D721Med (cell line): ENCODE measurements around the gene PIGN.

Source experiments
- DNase-seq: peaks from one replicate; pipeline ENCODE4 v3.0.0; 2011; ENCODE audit warnings: low spot score; ENCODE audit not compliant: insufficient read length
- FAIRE-seq: peaks from 2 replicates; lab custom pipeline; 2011; peaks lifted over from hg19 to GRCh38; lab: Jason Lieb, UNC
- TF ChIP-seq, protein P1 (sequence below): IDR thresholded peaks from 2 replicates; pipeline ENCODE4 v1.5.1; 2012; ENCODE audit warnings: mild to moderate bottlenecking, control low read depth; ENCODE audit not compliant: insufficient read depth; ENCODE audit errors: missing control alignments

Gene PIGN

DNA sequence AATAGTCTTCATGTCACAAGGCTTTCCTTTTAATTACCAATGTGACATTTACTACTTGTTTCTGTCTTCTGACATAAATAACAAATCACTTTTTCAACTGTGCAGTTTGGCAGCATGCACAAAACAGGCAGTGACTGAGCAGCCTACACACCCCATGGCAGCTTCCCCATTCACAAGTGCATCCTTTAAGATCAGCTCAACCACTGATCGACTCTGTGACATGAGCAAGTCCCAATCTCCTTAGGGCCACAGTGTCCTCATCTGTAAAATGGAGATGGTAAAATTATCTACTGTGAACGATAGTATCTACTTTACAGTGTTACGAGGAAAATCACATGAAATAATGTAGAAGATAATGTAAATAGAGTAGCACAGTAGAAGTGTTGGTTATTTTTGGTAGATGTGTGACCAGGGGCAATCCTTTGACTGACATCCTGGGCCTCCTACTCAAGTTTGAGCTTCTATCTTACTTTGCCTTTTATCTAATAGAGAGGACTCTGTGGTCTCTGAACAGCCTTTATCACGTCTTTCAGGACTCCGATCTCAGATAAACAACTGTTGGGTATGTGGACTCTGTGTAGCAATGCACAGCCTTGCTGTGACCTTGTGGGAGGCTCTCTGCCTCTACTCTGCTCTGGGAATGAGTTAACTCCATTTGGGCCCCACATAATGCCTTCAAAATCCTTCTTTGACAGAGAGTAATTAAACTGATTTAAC is 120.6 kb downstream of the PIGN start:
- TF ChIP-seq, protein P1, sequence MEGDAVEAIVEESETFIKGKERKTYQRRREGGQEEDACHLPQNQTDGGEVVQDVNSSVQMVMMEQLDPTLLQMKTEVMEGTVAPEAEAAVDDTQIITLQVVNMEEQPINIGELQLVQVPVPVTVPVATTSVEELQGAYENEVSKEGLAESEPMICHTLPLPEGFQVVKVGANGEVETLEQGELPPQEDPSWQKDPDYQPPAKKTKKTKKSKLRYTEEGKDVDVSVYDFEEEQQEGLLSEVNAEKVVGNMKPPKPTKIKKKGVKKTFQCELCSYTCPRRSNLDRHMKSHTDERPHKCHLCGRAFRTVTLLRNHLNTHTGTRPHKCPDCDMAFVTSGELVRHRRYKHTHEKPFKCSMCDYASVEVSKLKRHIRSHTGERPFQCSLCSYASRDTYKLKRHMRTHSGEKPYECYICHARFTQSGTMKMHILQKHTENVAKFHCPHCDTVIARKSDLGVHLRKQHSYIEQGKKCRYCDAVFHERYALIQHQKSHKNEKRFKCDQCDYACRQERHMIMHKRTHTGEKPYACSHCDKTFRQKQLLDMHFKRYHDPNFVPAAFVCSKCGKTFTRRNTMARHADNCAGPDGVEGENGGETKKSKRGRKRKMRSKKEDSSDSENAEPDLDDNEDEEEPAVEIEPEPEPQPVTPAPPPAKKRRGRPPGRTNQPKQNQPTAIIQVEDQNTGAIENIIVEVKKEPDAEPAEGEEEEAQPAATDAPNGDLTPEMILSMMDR: no peak
- no peak for DNase-seq
- peak; percentile 88 for FAIRE-seq

DNA sequence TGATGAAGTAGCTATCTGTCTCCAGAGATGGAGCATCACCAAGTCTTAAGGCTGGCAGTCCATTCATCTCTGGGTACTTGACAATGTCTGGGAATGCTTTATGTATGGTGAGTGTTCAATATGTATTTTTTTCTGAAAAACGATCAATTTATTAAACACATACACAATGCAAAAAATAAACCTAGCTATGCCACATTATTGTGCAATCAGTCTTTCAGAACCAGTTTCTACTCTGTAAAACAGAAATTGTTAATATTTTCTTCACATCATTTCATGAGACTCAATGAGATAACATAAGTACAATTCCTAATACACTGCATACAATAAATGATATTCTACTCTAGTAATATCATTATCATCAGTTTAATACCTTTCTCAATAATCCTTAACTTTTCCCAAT is 122.5 kb downstream of the PIGN start:
- TF ChIP-seq, protein P1: no peak
- DNase-seq (no peak), FAIRE-seq (peak; percentile 97)

DNA sequence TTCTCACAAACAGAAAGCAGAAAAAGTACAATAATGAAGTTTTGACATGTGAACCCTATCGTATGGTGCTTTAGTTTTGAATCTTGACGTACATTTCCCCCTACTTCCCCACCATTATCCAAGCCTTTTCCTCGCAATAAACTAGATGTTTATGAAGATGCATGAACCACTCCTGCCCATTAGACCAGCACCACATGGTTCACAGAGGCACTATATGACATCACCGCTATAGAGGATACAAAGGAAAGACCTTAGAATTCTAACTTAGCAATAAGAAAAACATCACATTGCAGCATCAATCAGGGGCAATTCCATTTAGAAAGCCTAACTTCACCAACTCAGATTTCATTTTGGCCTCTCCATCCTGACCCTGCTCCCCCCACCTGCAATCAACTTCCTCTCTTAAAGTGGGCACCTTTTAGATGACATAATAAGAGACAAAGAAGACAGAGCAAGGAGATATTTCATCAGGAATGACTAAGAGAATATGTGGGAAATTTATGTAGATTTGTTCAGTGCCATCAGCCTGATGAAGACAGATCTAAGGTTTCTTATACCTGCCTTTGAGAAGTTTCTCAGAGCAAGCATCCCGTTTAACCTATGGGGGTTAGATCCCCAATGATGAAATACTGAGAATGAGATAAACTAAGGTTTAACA is 124.9 kb downstream of the PIGN start:
- FAIRE-seq (peak; percentile 95), DNase-seq (no peak)
- TF ChIP-seq, protein P1: no peak

DNA sequence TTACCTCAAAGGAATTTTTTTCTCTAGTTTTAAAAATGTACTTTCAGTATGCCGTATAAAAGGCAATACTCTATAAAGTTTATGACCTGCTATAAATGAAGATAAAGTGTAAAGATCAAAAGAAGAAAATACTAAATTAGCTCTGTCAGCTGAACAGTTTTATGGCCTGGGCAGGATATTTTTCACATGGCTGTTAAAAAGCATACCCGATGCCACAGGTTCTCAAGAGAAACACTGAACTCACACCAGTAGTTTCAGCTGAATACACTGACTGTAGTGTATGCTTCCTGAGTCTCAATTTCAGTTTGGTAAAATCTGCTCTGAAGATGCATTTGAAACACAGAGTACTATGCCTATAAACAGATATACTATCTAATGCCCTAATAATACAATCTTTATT is 126.0 kb downstream of the PIGN start:
- TF ChIP-seq, protein P1: no peak
- no peak for FAIRE-seq
- DNase-seq: no peak

DNA sequence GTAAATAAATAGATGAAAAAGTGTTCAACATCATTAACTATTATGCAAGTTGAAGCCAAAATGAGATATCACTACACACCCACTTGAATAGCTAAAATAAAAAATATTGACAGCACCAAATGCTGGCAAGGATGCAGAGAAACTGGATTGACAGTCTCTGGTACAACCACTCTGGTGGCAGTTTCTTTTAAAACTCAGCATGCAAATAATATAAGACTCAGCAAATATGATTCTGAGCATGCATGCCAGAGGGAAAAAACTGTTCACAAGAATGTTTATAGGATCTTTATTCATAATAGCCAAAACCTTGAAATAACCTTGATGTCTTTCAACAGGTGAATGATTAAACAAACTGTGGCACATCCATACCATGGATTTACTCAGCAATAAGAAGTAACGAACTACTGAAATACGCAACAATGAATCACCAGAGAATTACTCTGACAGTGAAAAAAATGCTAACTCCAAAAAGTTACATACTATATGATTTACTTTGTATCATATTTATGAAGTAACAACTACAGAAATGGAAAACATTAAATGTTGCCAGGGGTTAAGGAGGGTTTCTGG is 131.8 kb downstream of the PIGN start:
- FAIRE-seq (peak; percentile 99), DNase-seq (no peak)
- TF ChIP-seq, protein P1: no peak

DNA sequence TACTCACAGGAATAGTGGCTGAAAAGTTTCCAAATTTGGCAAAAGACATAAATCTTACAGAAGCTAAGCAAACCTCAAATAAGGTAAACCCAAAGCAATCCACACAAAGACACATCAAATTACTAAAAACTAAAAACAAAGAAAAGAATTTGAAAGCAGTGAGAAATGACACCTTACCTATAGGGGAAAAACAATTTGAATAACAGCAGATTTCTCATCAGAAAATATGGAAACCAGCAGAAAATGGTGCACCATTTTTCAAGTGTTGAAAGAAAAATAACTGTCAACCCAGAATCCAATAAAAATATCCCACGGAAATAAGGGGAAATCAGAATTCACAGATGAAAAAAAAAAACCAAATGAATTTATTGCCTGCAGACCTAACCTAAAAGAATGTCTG is 138.6 kb downstream of the PIGN start:
- DNase-seq: no peak

More for the DNA sequence above, 138.6 kb downstream of the PIGN start:
- FAIRE-seq: no peak
- TF ChIP-seq, protein P1: no peak
